GM23338 (cell line): Measurements from ENCODE around the gene KCND2. TPM values are rescaled to one million over a fixed set of nuclear protein-coding genes. Genes with fewer than 3 reads are reported as not detected.

ENCODE experiments used
- ATAC-seq: fragments of 200-7000 bp; cut with Tn5 transposase; 3 replicates; pipeline ENCODE4 v1.9.1; 2020
- DNase-seq: peaks from one replicate; pipeline ENCODE4 v3.0.0-alpha.2; 2015; ENCODE audit warnings: low spot score
- H2AFZ ChIP-seq: fragments of 200-600 bp; sonication (generic); 2 replicates; pipeline ENCODE4 v1.8.0; 2016; ENCODE audit warnings: antibody characterized with exemption, mild to moderate bottlenecking, moderate library complexity
- H3F3A ChIP-seq: fragments of 200-600 bp; sonication (generic); replicated peaks from 2 replicates; pipeline ENCODE4 v1.8.0; 2017; ENCODE audit warnings: antibody characterized with exemption, mixed run types, low read depth
- H3K27ac ChIP-seq: fragments of 200-600 bp; sonication (generic); 2 replicates; pipeline ENCODE4 v1.6.1; 2016; ENCODE audit warnings: low read depth
- H3K27me3 ChIP-seq: fragments of 200-600 bp; sonication (generic); 2 replicates; pipeline ENCODE4 v1.8.0; 2016; ENCODE audit warnings: mild to moderate bottlenecking, mixed run types, moderate library complexity; ENCODE audit not compliant: insufficient read depth
- H3K36me3 ChIP-seq: fragments of 200-600 bp; sonication (generic); 2 replicates; pipeline ENCODE4 v1.8.0; 2016; ENCODE audit warnings: mild to moderate bottlenecking; ENCODE audit not compliant: insufficient read depth
- H3K4me1 ChIP-seq: fragments of 200-600 bp; sonication (generic); 2 replicates; pipeline ENCODE4 v1.8.0; 2016; ENCODE audit warnings: mild to moderate bottlenecking, moderate library complexity; ENCODE audit not compliant: insufficient read depth
- H3K4me2 ChIP-seq: fragments of 200-600 bp; sonication (generic); 2 replicates; pipeline ENCODE4 v1.7.1; 2017; ENCODE audit warnings: mixed run types
- H3K4me3 ChIP-seq: fragments of 200-600 bp; sonication (generic); 2 replicates; pipeline ENCODE4 v1.6.1; 2016; ENCODE audit warnings: mixed run types
- H3K79me2 ChIP-seq: fragments of 200-600 bp; sonication (generic); replicated peaks from 2 replicates; pipeline ENCODE4 v1.8.0; 2017; ENCODE audit warnings: mild to moderate bottlenecking; ENCODE audit not compliant: insufficient read depth
- H3K9me2 ChIP-seq: fragments of 200-600 bp; sonication (generic); 2 replicates; pipeline ENCODE4 v1.8.0; 2017; ENCODE audit not compliant: insufficient read depth
- H4K20me1 ChIP-seq: fragments of 200-600 bp; sonication (generic); replicated peaks from 2 replicates; pipeline ENCODE4 v1.8.0; 2017; ENCODE audit warnings: mild to moderate bottlenecking; ENCODE audit not compliant: insufficient read depth
- H3K27ac Mint-ChIP-seq: 2 replicates; pipeline ENCODE4 v1.8.0; 2020; ENCODE audit warnings: inconsistent platforms, mild to moderate bottlenecking, moderate library complexity, mixed read lengths
- H3K27me3 Mint-ChIP-seq: 3 replicates; pipeline ENCODE4 v1.8.0; 2022; ENCODE audit warnings: low read depth, mild to moderate bottlenecking, moderate library complexity, mixed read lengths, inconsistent platforms; ENCODE audit not compliant: insufficient read depth, poor library complexity
- H3K36me3 Mint-ChIP-seq: 3 replicates; pipeline ENCODE4 v1.8.0; 2021; ENCODE audit warnings: low read depth, mild to moderate bottlenecking, inconsistent platforms, moderate library complexity, mixed read lengths
- H3K4me1 Mint-ChIP-seq: 3 replicates; pipeline ENCODE4 v1.8.0; 2020; ENCODE audit warnings: mild to moderate bottlenecking, inconsistent platforms, mixed read lengths
- H3K4me3 Mint-ChIP-seq: 3 replicates; pipeline ENCODE4 v1.8.0; 2021; ENCODE audit warnings: moderate library complexity, mild to moderate bottlenecking, inconsistent platforms, mixed read lengths
- H3K9me3 Mint-ChIP-seq: 3 replicates; pipeline ENCODE4 v1.8.0; 2020; ENCODE audit warnings: moderate library complexity, mild to moderate bottlenecking, inconsistent platforms, mixed read lengths
- CREB1 ChIP-seq: fragments of 250-450 bp; sonication (Bioruptor Pico); IDR thresholded peaks from 2 replicates; pipeline ENCODE4 v1.5.0; 2020; ENCODE audit warnings: low read depth, mild to moderate bottlenecking, moderate library complexity
- CTCF ChIP-seq, 2 experiments: fragments of 200-600 bp in 1 of 2; sonication (generic) in 1 of 2; conservative IDR thresholded peaks; 2 replicates each; pipeline versions ENCODE4 v1.5.1 to v1.6.1; 2016 to 2017; ENCODE audit warnings: antibody characterized with exemption in 2 of 2, low read depth in 2 of 2, mild to moderate bottlenecking in 2 of 2, moderate library complexity in 1 of 2
- ETS1 ChIP-seq: IDR thresholded peaks from 2 replicates; pipeline ENCODE4 v1.6.1; 2016; ENCODE audit warnings: antibody characterized with exemption
- EZH2 ChIP-seq: fragments of 200-600 bp; sonication (generic); IDR thresholded peaks from one replicate; pipeline ENCODE4 v1.8.0; 2017; ENCODE audit warnings: antibody characterized with exemption, mild to moderate bottlenecking, low read depth; ENCODE audit not compliant: unreplicated experiment
- EZH2phosphoT487 ChIP-seq: fragments of 200-600 bp; sonication (generic); IDR thresholded peaks from one replicate; pipeline ENCODE4 v1.8.1; 2018; ENCODE audit warnings: antibody characterized with exemption; ENCODE audit not compliant: unreplicated experiment
- JUNB ChIP-seq: IDR thresholded peaks from one replicate; pipeline ENCODE4 v1.6.1; 2016; ENCODE audit warnings: antibody characterized with exemption; ENCODE audit not compliant: unreplicated experiment
- NANOG ChIP-seq: IDR thresholded peaks from 2 replicates; pipeline ENCODE4 v1.6.1; 2016; ENCODE audit warnings: antibody characterized with exemption, borderline replicate concordance
- POLR2AphosphoS5 ChIP-seq: IDR thresholded peaks from 2 replicates; pipeline ENCODE4 v1.6.1; 2016; ENCODE audit warnings: antibody characterized with exemption, low read depth
- REST ChIP-seq: IDR thresholded peaks from one replicate; pipeline ENCODE4 v1.6.1; 2018; ENCODE audit warnings: antibody characterized with exemption; ENCODE audit not compliant: unreplicated experiment
- STAT1 ChIP-seq: IDR thresholded peaks from one replicate; pipeline ENCODE4 v1.6.1; 2016; ENCODE audit warnings: antibody characterized with exemption; ENCODE audit not compliant: unreplicated experiment
- ZNF114 ChIP-seq: fragments of 250-450 bp; sonication (Bioruptor Pico); IDR thresholded peaks from 2 replicates; pipeline ENCODE4 v1.5.0; 2020; ENCODE audit warnings: mild to moderate bottlenecking, moderate library complexity
- ZNF331 ChIP-seq: fragments of 250-450 bp; sonication (Bioruptor Pico); IDR thresholded peaks from 2 replicates; pipeline ENCODE4 v1.5.0; 2020; ENCODE audit warnings: low read depth, mild to moderate bottlenecking, moderate library complexity
- ZNF462 ChIP-seq: fragments of 250-450 bp; sonication (Bioruptor Pico); IDR thresholded peaks from 2 replicates; pipeline ENCODE4 v1.5.0; 2020; ENCODE audit warnings: mild to moderate bottlenecking, moderate library complexity
- polyA plus RNA-seq: library from polyadenylated mRNA; unstranded; fragments of >200 nt; fragmentation: Nextera tagmentation; extraction: Ambion mirVana; gene quantifications from 2 replicates; pipeline ENCODE4 v1.2.1, GENCODE V29; 2016
- total RNA-seq: library from RNA; depleted of rRNA; stranded (reverse); fragments of >200 nt; shearing (Covaris generic); gene quantifications from 2 replicates; pipeline ENCODE4 v1.2.3, GENCODE V29; 2014

KCND2 gene
- total and polyA plus RNA-seq, 2 experiments from 2014 or later = 7.1 to 15.6 TPM

- H3F3A ChIP-seq = no peaks in the 10 kb centered on the region
- no peaks in the 10 kb centered on the region for H3K27me3 Mint-ChIP-seq
- no peak for ATAC-seq
- H3K27ac ChIP-seq = no peak overlapping the region
- H3K27me3 ChIP-seq = no peaks in the 10 kb centered on the region
- H3K9me2 ChIP-seq = no peaks in the 10 kb centered on the region
- no peaks in the 10 kb centered on the region for H3K4me1 ChIP-seq
- H3K4me1 Mint-ChIP-seq = peaks cover 7% of the 10 kb centered on the region; the same call in 2 of the 3 replicates
- TF ChIP-seq STAT1 (no peak), REST (no peak), NANOG (no peak), EZH2phosphoT487 (no peak), JUNB (no peak), ZNF114 (CRISPR knock-in tag) (no peak), EZH2 (no peak), POLR2AphosphoS5 (no peak), ZNF331 (CRISPR knock-in tag) (no peak), ETS1 (no peak), CREB1 (CRISPR knock-in tag) (no peak), ZNF462 (CRISPR knock-in tag) (no peak), CTCF (conservative IDR thresholded peaks at IDR 0.05; ENCODE audit: low read depth in 2 of 2) (no peak)
- H3K36me3 ChIP-seq = no peaks in the 10 kb centered on the region
- H3K9me3 Mint-ChIP-seq = no peaks in the 10 kb centered on the region; the same call in 2 of the 3 replicates
- H4K20me1 ChIP-seq = no peaks in the 10 kb centered on the region
- no peaks in the 10 kb centered on the region for H3K79me2 ChIP-seq
- H3K4me2 ChIP-seq = no peak overlapping the region
- no peak overlapping the region for H3K27ac Mint-ChIP-seq
- no peak for DNase-seq
- H3K4me3 Mint-ChIP-seq = no peak overlapping the region
- no peaks in the 10 kb centered on the region for H3K36me3 Mint-ChIP-seq
- no peak overlapping the region for H3K4me3 ChIP-seq
- H2AFZ ChIP-seq = no peak overlapping the region
Measured at GRCh38 chr7:120332433-120332832, 59.5 kb downstream of the KCND2 start.
